DOHH2 (cell line): ENCODE measurements around the gene DMAC1.

Source experiments
- H3F3A ChIP-seq: fragments of 200-600 bp; sonication (generic), shearing (Covaris generic); 2 replicates; pipeline ENCODE4 v1.6.0; 2016; ENCODE audit warnings: antibody characterized with exemption, mild to moderate bottlenecking; ENCODE audit not compliant: control insufficient read depth, insufficient read depth
- H3K27ac ChIP-seq: fragments of 200-600 bp; sonication (generic); 2 replicates; pipeline ENCODE4 v1.5.1; 2014; ENCODE audit warnings: low read depth, mild to moderate bottlenecking, low read length, moderate library complexity
- H3K27me3 ChIP-seq: fragments of 200-600 bp; sonication (generic); 2 replicates; pipeline ENCODE4 v1.6.1; 2014; ENCODE audit warnings: mild to moderate bottlenecking, low read length, mixed read lengths; ENCODE audit not compliant: control insufficient read depth
- H3K36me3 ChIP-seq: fragments of 200-600 bp; sonication (generic); 2 replicates; pipeline ENCODE4 v1.6.1; 2014; ENCODE audit warnings: mild to moderate bottlenecking, low read length, moderate library complexity, mixed read lengths; ENCODE audit not compliant: control insufficient read depth
- H3K4me1 ChIP-seq: fragments of 200-600 bp; sonication (generic); 2 replicates; pipeline ENCODE4 v1.6.1; 2014; ENCODE audit warnings: mild to moderate bottlenecking, low read length, mixed read lengths; ENCODE audit not compliant: control insufficient read depth
- H3K4me2 ChIP-seq: fragments of 200-600 bp; sonication (generic); 2 replicates; pipeline ENCODE4 v1.6.0; 2014; ENCODE audit warnings: mild to moderate bottlenecking, low read length, moderate library complexity
- H3K4me3 ChIP-seq: fragments of 200-600 bp; sonication (generic); 2 replicates; pipeline ENCODE4 v1.5.1; 2014; ENCODE audit warnings: mild to moderate bottlenecking, low read length, mixed read lengths
- H3K79me2 ChIP-seq: fragments of 200-600 bp; sonication (generic); 2 replicates; pipeline ENCODE4 v1.6.1; 2014; ENCODE audit warnings: mild to moderate bottlenecking, low read length, mixed read lengths; ENCODE audit not compliant: control insufficient read depth
- H3K9me2 ChIP-seq: fragments of 200-600 bp; sonication (generic); replicated peaks from 2 replicates; pipeline ENCODE4 v1.6.1; 2014; ENCODE audit warnings: mild to moderate bottlenecking, low read length, mixed read lengths; ENCODE audit not compliant: control insufficient read depth
- H3K9me3 ChIP-seq: fragments of 200-600 bp; sonication (generic); 2 replicates; pipeline ENCODE4 v1.6.1; 2014; ENCODE audit warnings: antibody characterized with exemption, low read length, mixed read lengths; ENCODE audit not compliant: control insufficient read depth, insufficient read depth
- H4K20me1 ChIP-seq: fragments of 200-600 bp; sonication (generic); 2 replicates; pipeline ENCODE4 v1.6.0; 2014; ENCODE audit warnings: low read depth, mild to moderate bottlenecking, antibody characterized with exemption, low read length, moderate library complexity; ENCODE audit not compliant: control insufficient read depth, insufficient read depth
- CTCF ChIP-seq: fragments of 200-600 bp; sonication (generic); IDR thresholded peaks from one replicate; pipeline ENCODE4 v1.5.1; 2014; ENCODE audit warnings: antibody characterized with exemption, mild to moderate bottlenecking, low read depth, low read length; ENCODE audit not compliant: poor library complexity, severe bottlenecking
- EZH2phosphoT487 ChIP-seq: fragments of 200-600 bp; sonication (generic); IDR thresholded peaks from 2 replicates; pipeline ENCODE4 v1.6.1; 2017; ENCODE audit warnings: borderline replicate concordance, mild to moderate bottlenecking, antibody characterized with exemption, low read length, moderate library complexity, mixed read lengths

Gene DMAC1

GRCh38 chr9:7784472-7784871, 15.1 kb downstream of the DMAC1 start:
- TF ChIP-seq CTCF (no peak), EZH2phosphoT487 (no peak)
- no peaks in the 10 kb centered on the region for H4K20me1 ChIP-seq
- peaks cover 5% of the 10 kb centered on the region; the same call in 1 of the 2 replicates for H3K36me3 ChIP-seq
- H3K9me2 ChIP-seq, result no peaks in the 10 kb centered on the region
- no peaks in the 10 kb centered on the region for H3K27me3 ChIP-seq
- no peaks in the 10 kb centered on the region for H3K79me2 ChIP-seq
- H3K27ac ChIP-seq, result no peak overlapping the region
- no peaks in the 10 kb centered on the region for H3K4me1 ChIP-seq
- H3F3A ChIP-seq, result no peaks in the 10 kb centered on the region
- H3K9me3 ChIP-seq, result no peaks in the 10 kb centered on the region
- H3K4me3 ChIP-seq, result no peak overlapping the region
- H3K4me2 ChIP-seq, result no peak overlapping the region

- no peak overlapping the region for H3K4me3 ChIP-seq
- peaks cover 5% of the 10 kb centered on the region; the same call in 1 of the 2 replicates for H3K36me3 ChIP-seq
- no peaks in the 10 kb centered on the region for H3K9me2 ChIP-seq
- H4K20me1 ChIP-seq, result no peaks in the 10 kb centered on the region
- H3K9me3 ChIP-seq, result no peaks in the 10 kb centered on the region
- TF ChIP-seq EZH2phosphoT487 (no peak), CTCF (no peak)
- no peaks in the 10 kb centered on the region for H3K79me2 ChIP-seq
- H3K27me3 ChIP-seq, result no peaks in the 10 kb centered on the region
- no peaks in the 10 kb centered on the region for H3K4me1 ChIP-seq
- no peak overlapping the region for H3K4me2 ChIP-seq
- H3F3A ChIP-seq, result no peaks in the 10 kb centered on the region
- no peak overlapping the region for H3K27ac ChIP-seq
Observed at GRCh38 chr9:7783635-7784063, 15.9 kb downstream of the DMAC1 start.

GRCh38 chr9:7782400-7783120, 17.0 kb downstream of the DMAC1 start:
- no peak overlapping the region for H3K4me2 ChIP-seq

More at GRCh38 chr9:7782400-7783120, 17.0 kb downstream of the DMAC1 start:
- H3K79me2 ChIP-seq, result no peaks in the 10 kb centered on the region
- H3K9me2 ChIP-seq, result no peaks in the 10 kb centered on the region
- no peak overlapping the region for H3K27ac ChIP-seq
- no peaks in the 10 kb centered on the region for H3K27me3 ChIP-seq
- H3K4me3 ChIP-seq, result no peak overlapping the region
- H4K20me1 ChIP-seq, result no peaks in the 10 kb centered on the region
- no peaks in the 10 kb centered on the region for H3K4me1 ChIP-seq
- TF ChIP-seq CTCF, result no peak
- no peak for TF ChIP-seq EZH2phosphoT487
- peaks cover 5% of the 10 kb centered on the region; the same call in 1 of the 2 replicates for H3K36me3 ChIP-seq
- no peaks in the 10 kb centered on the region for H3K9me3 ChIP-seq
- no peaks in the 10 kb centered on the region for H3F3A ChIP-seq
